WTC11 (cell line): Measurements from ENCODE around the gene GTF2A1L. TPM values are rescaled to one million over a fixed set of nuclear protein-coding genes. Genes with fewer than 3 reads are reported as not detected.

Source experiments
- ATAC-seq: fragments of 200-7000 bp; cut with Tn5 transposase; 2 replicates; pipeline ENCODE4 v1.10.0; 2021; ENCODE audit warnings: mild to moderate bottlenecking, moderate library complexity
- CTCF ChIA-PET: fragments of 300-600 bp; sonication (Branson Sonifier 250); formaldehyde crosslinking; loops from one replicate; lab custom pipeline; 2021; ENCODE audit warnings: antibody characterized with exemption; lab: Charles Lee
- POLR2A ChIA-PET: fragments of 350-600 bp; sonication (Branson Sonifier 250); formaldehyde crosslinking; loops from one replicate; lab custom pipeline; 2021; ENCODE audit warnings: antibody characterized with exemption; lab: Charles Lee
- DNase-seq: peaks from one replicate; pipeline ENCODE4 v3.0.0; 2021; ENCODE audit warnings: low spot score
- H3K27ac Mint-ChIP-seq: 2 replicates; pipeline ENCODE4 v1.8.0; 2021; ENCODE audit warnings: mixed read lengths
- H3K27me3 Mint-ChIP-seq: 2 replicates; pipeline ENCODE4 v1.8.0; 2021; ENCODE audit warnings: low read depth, mild to moderate bottlenecking, moderate library complexity, mixed read lengths
- H3K36me3 Mint-ChIP-seq: 2 replicates; pipeline ENCODE4 v1.8.0; 2021; ENCODE audit warnings: mixed read lengths
- H3K4me1 Mint-ChIP-seq: 2 replicates; pipeline ENCODE4 v1.8.0; 2022; ENCODE audit warnings: mixed read lengths
- H3K4me3 Mint-ChIP-seq: 2 replicates; pipeline ENCODE4 v1.8.0; 2021; ENCODE audit warnings: mild to moderate bottlenecking, moderate library complexity, mixed read lengths
- H3K9me3 Mint-ChIP-seq: 2 replicates; pipeline ENCODE4 v1.8.0; 2021; ENCODE audit warnings: mixed read lengths
- ELF4 ChIP-seq: sonication (generic); formaldehyde crosslinking; IDR thresholded peaks from 2 replicates; pipeline ENCODE4 v1.8.1; 2022; ENCODE audit warnings: low read depth, mild to moderate bottlenecking, moderate library complexity, missing genetic modification reagents
- GABPB1 ChIP-seq: sonication (generic); formaldehyde crosslinking; IDR thresholded peaks from 2 replicates; pipeline ENCODE4 v1.8.1; 2023; ENCODE audit warnings: mild to moderate bottlenecking, missing genetic modification reagents
- HMGA2 ChIP-seq: fragments of 250-450 bp; sonication (Bioruptor Pico); IDR thresholded peaks from 2 replicates; pipeline ENCODE4 v1.4.0; 2021; ENCODE audit warnings: mild to moderate bottlenecking, moderate library complexity
- JUN ChIP-seq: sonication (generic); formaldehyde crosslinking; IDR thresholded peaks from 2 replicates; pipeline ENCODE4 v1.8.0; 2023; ENCODE audit warnings: mild to moderate bottlenecking, missing genetic modification reagents
- RORB ChIP-seq: fragments of 250-450 bp; sonication (Bioruptor Pico); IDR thresholded peaks from 2 replicates; pipeline ENCODE4 v1.9.0; 2021; ENCODE audit warnings: mild to moderate bottlenecking
- SP1 ChIP-seq: sonication (generic); formaldehyde crosslinking; conservative IDR thresholded peaks from 2 replicates; pipeline ENCODE4 v1.8.1; 2022; ENCODE audit warnings: missing genetic modification reagents
- TEAD1 ChIP-seq: sonication (generic); formaldehyde crosslinking; IDR thresholded peaks from 2 replicates; pipeline ENCODE4 v1.8.0; 2022; ENCODE audit warnings: mild to moderate bottlenecking, missing genetic modification reagents
- ZBTB21 ChIP-seq: sonication (generic); formaldehyde crosslinking; IDR thresholded peaks from 2 replicates; pipeline ENCODE4 v1.8.1; 2023; ENCODE audit warnings: mild to moderate bottlenecking, missing genetic modification reagents, borderline replicate concordance
- ZNF138 ChIP-seq: sonication (generic); formaldehyde crosslinking; conservative IDR thresholded peaks from 2 replicates; pipeline ENCODE4 v1.8.1; 2022; ENCODE audit warnings: mild to moderate bottlenecking, moderate library complexity, missing genetic modification reagents
- ZNF317 ChIP-seq: sonication (generic); formaldehyde crosslinking; IDR thresholded peaks from 2 replicates; pipeline ENCODE4 v1.8.1; 2023; ENCODE audit warnings: low read depth, mild to moderate bottlenecking, moderate library complexity, missing genetic modification reagents, borderline replicate concordance
- total RNA-seq: library from RNA; stranded (reverse); gene quantifications from 3 replicates; pipeline ENCODE4 v1.2.3, GENCODE V29; 2021
- TF ChIP-seq, protein P1 (sequence below): sonication (generic); formaldehyde crosslinking; conservative IDR thresholded peaks from 2 replicates; pipeline ENCODE4 v1.8.1; 2023; ENCODE audit warnings: mild to moderate bottlenecking, low read depth, missing genetic modification reagents, moderate library complexity
- TF ChIP-seq, protein P2 (sequence below): fragments of 250-450 bp; sonication (Bioruptor Pico); IDR thresholded peaks from 2 replicates; pipeline ENCODE4 v1.9.0; 2021; ENCODE audit warnings: mild to moderate bottlenecking
- TF ChIP-seq, protein P3 (sequence below): sonication (generic); formaldehyde crosslinking; IDR thresholded peaks from 2 replicates; pipeline ENCODE4 v1.8.0; 2023; ENCODE audit warnings: missing genetic modification reagents
- TF ChIP-seq, protein P4 (sequence below): sonication (generic); formaldehyde crosslinking; IDR thresholded peaks from 2 replicates; pipeline ENCODE4 v1.8.1; 2023; ENCODE audit warnings: mild to moderate bottlenecking, missing genetic modification reagents, moderate library complexity
- TF ChIP-seq, protein P5 (sequence below): sonication (generic); formaldehyde crosslinking; IDR thresholded peaks from 2 replicates; pipeline ENCODE4 v1.8.0; 2022; ENCODE audit warnings: missing genetic modification reagents
- TF ChIP-seq, protein P6 (sequence below): sonication (generic); formaldehyde crosslinking; IDR thresholded peaks from 2 replicates; pipeline ENCODE4 v1.8.1; 2022; ENCODE audit warnings: mild to moderate bottlenecking, missing genetic modification reagents, moderate library complexity, borderline replicate concordance
- TF ChIP-seq, protein P7 (sequence below): sonication (generic); formaldehyde crosslinking; IDR thresholded peaks from 2 replicates; pipeline ENCODE4 v1.8.0; 2022; ENCODE audit warnings: mild to moderate bottlenecking, missing genetic modification reagents
- TF ChIP-seq, protein P8 (sequence below): fragments of 250-450 bp; sonication (Bioruptor Pico); IDR thresholded peaks from 2 replicates; pipeline ENCODE4 v1.9.0; 2021; ENCODE audit warnings: moderate library complexity, mild to moderate bottlenecking, inconsistent platforms, borderline replicate concordance

Gene GTF2A1L
- total RNA-seq, 1 experiment from 2014 or later, result not detected

DNA sequence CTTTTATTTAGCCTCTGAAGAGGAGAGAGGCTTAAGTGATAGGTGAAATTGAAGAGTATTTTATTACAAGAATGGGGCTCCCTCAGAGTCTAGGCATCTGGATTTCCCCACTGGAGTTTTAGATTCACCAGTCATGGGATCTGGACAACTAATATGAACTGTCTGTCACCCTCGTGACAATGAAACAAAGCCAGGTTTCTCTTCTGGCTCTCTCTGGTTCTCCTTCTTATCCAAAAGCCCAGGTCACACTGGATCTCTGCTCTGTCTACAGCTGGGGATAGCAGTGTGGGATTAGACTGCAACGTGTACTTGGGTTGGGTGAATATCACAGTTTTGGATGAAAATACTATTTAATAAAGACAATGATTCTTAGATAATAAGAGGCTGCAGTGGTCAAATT is 106.6 kb downstream of the GTF2A1L start (continued):
- TF ChIP-seq, protein P1, sequence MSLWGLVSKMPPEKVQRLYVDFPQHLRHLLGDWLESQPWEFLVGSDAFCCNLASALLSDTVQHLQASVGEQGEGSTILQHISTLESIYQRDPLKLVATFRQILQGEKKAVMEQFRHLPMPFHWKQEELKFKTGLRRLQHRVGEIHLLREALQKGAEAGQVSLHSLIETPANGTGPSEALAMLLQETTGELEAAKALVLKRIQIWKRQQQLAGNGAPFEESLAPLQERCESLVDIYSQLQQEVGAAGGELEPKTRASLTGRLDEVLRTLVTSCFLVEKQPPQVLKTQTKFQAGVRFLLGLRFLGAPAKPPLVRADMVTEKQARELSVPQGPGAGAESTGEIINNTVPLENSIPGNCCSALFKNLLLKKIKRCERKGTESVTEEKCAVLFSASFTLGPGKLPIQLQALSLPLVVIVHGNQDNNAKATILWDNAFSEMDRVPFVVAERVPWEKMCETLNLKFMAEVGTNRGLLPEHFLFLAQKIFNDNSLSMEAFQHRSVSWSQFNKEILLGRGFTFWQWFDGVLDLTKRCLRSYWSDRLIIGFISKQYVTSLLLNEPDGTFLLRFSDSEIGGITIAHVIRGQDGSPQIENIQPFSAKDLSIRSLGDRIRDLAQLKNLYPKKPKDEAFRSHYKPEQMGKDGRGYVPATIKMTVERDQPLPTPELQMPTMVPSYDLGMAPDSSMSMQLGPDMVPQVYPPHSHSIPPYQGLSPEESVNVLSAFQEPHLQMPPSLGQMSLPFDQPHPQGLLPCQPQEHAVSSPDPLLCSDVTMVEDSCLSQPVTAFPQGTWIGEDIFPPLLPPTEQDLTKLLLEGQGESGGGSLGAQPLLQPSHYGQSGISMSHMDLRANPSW, result no peak
- TF ChIP-seq, protein P2, sequence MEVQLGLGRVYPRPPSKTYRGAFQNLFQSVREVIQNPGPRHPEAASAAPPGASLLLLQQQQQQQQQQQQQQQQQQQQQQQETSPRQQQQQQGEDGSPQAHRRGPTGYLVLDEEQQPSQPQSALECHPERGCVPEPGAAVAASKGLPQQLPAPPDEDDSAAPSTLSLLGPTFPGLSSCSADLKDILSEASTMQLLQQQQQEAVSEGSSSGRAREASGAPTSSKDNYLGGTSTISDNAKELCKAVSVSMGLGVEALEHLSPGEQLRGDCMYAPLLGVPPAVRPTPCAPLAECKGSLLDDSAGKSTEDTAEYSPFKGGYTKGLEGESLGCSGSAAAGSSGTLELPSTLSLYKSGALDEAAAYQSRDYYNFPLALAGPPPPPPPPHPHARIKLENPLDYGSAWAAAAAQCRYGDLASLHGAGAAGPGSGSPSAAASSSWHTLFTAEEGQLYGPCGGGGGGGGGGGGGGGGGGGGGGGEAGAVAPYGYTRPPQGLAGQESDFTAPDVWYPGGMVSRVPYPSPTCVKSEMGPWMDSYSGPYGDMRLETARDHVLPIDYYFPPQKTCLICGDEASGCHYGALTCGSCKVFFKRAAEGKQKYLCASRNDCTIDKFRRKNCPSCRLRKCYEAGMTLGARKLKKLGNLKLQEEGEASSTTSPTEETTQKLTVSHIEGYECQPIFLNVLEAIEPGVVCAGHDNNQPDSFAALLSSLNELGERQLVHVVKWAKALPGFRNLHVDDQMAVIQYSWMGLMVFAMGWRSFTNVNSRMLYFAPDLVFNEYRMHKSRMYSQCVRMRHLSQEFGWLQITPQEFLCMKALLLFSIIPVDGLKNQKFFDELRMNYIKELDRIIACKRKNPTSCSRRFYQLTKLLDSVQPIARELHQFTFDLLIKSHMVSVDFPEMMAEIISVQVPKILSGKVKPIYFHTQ (CRISPR knock-in tag), result no peak
- no peak for TF ChIP-seq ZNF138
- TF ChIP-seq, protein P3, sequence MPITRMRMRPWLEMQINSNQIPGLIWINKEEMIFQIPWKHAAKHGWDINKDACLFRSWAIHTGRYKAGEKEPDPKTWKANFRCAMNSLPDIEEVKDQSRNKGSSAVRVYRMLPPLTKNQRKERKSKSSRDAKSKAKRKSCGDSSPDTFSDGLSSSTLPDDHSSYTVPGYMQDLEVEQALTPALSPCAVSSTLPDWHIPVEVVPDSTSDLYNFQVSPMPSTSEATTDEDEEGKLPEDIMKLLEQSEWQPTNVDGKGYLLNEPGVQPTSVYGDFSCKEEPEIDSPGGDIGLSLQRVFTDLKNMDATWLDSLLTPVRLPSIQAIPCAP (CRISPR knock-in tag), result no peak
- TF ChIP-seq HMGA2, result no peak
- no peak for TF ChIP-seq TEAD1 (CRISPR knock-in tag)
- no peak for TF ChIP-seq GABPB1 (CRISPR knock-in tag)
- TF ChIP-seq, protein P4, sequence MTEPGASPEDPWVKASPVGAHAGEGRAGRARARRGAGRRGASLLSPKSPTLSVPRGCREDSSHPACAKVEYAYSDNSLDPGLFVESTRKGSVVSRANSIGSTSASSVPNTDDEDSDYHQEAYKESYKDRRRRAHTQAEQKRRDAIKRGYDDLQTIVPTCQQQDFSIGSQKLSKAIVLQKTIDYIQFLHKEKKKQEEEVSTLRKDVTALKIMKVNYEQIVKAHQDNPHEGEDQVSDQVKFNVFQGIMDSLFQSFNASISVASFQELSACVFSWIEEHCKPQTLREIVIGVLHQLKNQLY, result no peak
- TF ChIP-seq, protein P5, sequence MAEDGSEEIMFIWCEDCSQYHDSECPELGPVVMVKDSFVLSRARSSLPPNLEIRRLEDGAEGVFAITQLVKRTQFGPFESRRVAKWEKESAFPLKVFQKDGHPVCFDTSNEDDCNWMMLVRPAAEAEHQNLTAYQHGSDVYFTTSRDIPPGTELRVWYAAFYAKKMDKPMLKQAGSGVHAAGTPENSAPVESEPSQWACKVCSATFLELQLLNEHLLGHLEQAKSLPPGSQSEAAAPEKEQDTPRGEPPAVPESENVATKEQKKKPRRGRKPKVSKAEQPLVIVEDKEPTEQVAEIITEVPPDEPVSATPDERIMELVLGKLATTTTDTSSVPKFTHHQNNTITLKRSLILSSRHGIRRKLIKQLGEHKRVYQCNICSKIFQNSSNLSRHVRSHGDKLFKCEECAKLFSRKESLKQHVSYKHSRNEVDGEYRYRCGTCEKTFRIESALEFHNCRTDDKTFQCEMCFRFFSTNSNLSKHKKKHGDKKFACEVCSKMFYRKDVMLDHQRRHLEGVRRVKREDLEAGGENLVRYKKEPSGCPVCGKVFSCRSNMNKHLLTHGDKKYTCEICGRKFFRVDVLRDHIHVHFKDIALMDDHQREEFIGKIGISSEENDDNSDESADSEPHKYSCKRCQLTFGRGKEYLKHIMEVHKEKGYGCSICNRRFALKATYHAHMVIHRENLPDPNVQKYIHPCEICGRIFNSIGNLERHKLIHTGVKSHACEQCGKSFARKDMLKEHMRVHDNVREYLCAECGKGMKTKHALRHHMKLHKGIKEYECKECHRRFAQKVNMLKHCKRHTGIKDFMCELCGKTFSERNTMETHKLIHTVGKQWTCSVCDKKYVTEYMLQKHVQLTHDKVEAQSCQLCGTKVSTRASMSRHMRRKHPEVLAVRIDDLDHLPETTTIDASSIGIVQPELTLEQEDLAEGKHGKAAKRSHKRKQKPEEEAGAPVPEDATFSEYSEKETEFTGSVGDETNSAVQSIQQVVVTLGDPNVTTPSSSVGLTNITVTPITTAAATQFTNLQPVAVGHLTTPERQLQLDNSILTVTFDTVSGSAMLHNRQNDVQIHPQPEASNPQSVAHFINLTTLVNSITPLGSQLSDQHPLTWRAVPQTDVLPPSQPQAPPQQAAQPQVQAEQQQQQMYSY, result no peak
- TF ChIP-seq, all 79 proteins: peak for 0

DNA sequence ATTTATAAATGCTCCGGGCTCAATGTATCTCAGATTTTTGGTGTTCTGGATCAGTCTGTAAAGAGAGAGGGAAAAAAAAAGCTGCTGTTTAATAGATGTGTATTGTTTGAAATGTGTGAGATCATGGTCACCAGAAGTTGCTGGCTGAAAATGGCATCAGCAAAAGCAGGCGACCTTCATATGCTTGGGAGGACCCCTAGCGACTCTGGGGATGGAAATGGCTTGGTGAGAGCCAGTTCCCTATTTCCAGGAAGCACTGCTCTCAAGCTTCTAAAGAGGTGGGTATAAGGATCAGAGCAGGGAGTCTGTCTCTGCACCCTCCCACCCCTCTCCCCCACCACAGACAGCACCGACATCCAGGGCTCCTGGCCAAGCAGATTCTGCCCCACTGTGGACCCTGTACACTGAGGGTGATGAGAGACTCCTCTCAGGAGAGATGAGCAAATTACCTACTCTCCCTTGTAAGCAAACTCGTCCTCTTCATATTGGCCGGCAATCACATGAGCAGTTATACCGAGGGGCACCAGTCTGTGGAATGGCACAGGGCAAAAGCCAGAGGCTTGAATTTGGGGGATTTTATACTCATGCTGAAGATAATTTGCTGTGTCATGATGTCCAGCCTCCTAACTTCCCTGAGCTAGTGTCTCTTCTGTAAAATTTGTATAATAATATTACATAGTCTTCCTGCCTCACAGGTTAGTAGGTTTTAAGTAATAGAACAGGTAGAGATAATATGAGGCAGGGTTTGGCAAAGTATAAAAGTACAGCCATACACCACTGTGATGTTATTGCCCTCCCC is 108.2 kb downstream of the GTF2A1L start:
- no peak overlapping the region for H3K4me3 Mint-ChIP-seq
- peak; percentile 23 for DNase-seq
- no peaks in the 10 kb centered on the region for H3K36me3 Mint-ChIP-seq
- no peaks in the 10 kb centered on the region for H3K27me3 Mint-ChIP-seq
- peak; percentile 85 for ATAC-seq
- H3K4me1 Mint-ChIP-seq, result peaks cover 23% of the 10 kb centered on the region
- POLR2A ChIA-PET, result no interaction called here
- no peak overlapping the region for H3K27ac Mint-ChIP-seq
- CTCF ChIA-PET, result interaction anchor here (0.6 to 1.2 kb wide), 3 partner anchors 107 to 126 kb away, joined by 3 to 4 read pairs (median 3); no protein-coding TSS in a partner anchor
- H3K9me3 Mint-ChIP-seq, result no peaks in the 10 kb centered on the region
- TF ChIP-seq, protein P6, sequence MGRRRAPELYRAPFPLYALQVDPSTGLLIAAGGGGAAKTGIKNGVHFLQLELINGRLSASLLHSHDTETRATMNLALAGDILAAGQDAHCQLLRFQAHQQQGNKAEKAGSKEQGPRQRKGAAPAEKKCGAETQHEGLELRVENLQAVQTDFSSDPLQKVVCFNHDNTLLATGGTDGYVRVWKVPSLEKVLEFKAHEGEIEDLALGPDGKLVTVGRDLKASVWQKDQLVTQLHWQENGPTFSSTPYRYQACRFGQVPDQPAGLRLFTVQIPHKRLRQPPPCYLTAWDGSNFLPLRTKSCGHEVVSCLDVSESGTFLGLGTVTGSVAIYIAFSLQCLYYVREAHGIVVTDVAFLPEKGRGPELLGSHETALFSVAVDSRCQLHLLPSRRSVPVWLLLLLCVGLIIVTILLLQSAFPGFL (CRISPR knock-in tag), result no peak
- TF ChIP-seq, protein P7, sequence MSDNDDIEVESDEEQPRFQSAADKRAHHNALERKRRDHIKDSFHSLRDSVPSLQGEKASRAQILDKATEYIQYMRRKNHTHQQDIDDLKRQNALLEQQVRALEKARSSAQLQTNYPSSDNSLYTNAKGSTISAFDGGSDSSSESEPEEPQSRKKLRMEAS (CRISPR knock-in tag), result no peak
- no peak for TF ChIP-seq SP1 (CRISPR knock-in tag)
- TF ChIP-seq ZBTB21 (CRISPR knock-in tag), result no peak
- no peak for TF ChIP-seq GABPB1 (CRISPR knock-in tag)
- no peak for TF ChIP-seq ZNF317
- TF ChIP-seq, protein P8, sequence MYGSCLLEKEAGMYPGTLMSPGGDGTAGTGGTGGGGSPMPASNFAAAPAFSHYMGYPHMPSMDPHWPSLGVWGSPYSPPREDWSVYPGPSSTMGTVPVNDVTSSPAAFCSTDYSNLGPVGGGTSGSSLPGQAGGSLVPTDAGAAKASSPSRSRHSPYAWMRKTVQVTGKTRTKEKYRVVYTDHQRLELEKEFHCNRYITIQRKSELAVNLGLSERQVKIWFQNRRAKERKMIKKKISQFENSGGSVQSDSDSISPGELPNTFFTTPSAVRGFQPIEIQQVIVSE (CRISPR knock-in tag), result no peak
- no peak for TF ChIP-seq RORB (CRISPR knock-in tag)
- TF ChIP-seq ELF4 (CRISPR knock-in tag), result no peak
- no peak for TF ChIP-seq JUN (CRISPR knock-in tag)
